H9 (cell line): Measurements from ENCODE around the gene TMEM114. TPM values are rescaled to one million over a fixed set of nuclear protein-coding genes. Genes with fewer than 3 reads are reported as not detected.

ENCODE experiments used
- DNase-seq: peaks from one replicate; pipeline ENCODE4 v3.0.0-alpha.2; 2017
- H2AFZ ChIP-seq: one replicate; pipeline ENCODE4 v1.6.1; 2013; ENCODE audit warnings: mild to moderate bottlenecking, low read length, control low read depth, moderate library complexity
- H2AK5ac ChIP-seq: 2 replicates; pipeline ENCODE4 v1.6.1; 2013; ENCODE audit warnings: low read length, control low read depth, mixed read lengths; ENCODE audit not compliant: insufficient read length
- H2BK120ac ChIP-seq: one replicate; pipeline ENCODE4 v1.6.1; 2013; ENCODE audit warnings: low read depth, mild to moderate bottlenecking, low read length, control low read depth, inconsistent platforms; ENCODE audit not compliant: poor library complexity, severe bottlenecking
- H2BK12ac ChIP-seq: 2 replicates; pipeline ENCODE4 v1.6.1; 2013; ENCODE audit warnings: low read length, control low read depth, mixed read lengths, low read depth; ENCODE audit not compliant: insufficient read length
- H2BK15ac ChIP-seq: 2 replicates; pipeline ENCODE4 v1.6.1; 2013; ENCODE audit warnings: low read depth, low read length, control low read depth
- H2BK20ac ChIP-seq: one replicate; pipeline ENCODE4 v1.6.1; 2013; ENCODE audit warnings: low read depth, mild to moderate bottlenecking, low read length, control low read depth, inconsistent platforms; ENCODE audit not compliant: poor library complexity, severe bottlenecking
- H2BK5ac ChIP-seq: 2 replicates; pipeline ENCODE4 v1.6.1; 2013; ENCODE audit warnings: low read length, control low read depth, mixed read lengths; ENCODE audit not compliant: insufficient read length
- H3K14ac ChIP-seq: 2 replicates; pipeline ENCODE4 v1.6.1; 2013; ENCODE audit warnings: low read length, control low read depth; ENCODE audit not compliant: insufficient read depth
- H3K18ac ChIP-seq: 2 replicates; pipeline ENCODE4 v1.6.1; 2013; ENCODE audit warnings: low read depth, mild to moderate bottlenecking, mixed read lengths, low read length, control low read depth; ENCODE audit not compliant: insufficient read length
- H3K23ac ChIP-seq: 2 replicates; pipeline ENCODE4 v1.6.1; 2013; ENCODE audit warnings: low read length, control low read depth, mixed read lengths, low read depth; ENCODE audit not compliant: insufficient read length
- H3K23me2 ChIP-seq: 2 replicates; pipeline ENCODE4 v1.6.1; 2013; ENCODE audit warnings: low read depth, mild to moderate bottlenecking, mixed read lengths, low read length, control low read depth; ENCODE audit not compliant: insufficient read length, poor library complexity, severe bottlenecking
- H3K27ac ChIP-seq: 2 replicates; pipeline ENCODE4 v1.5.1; 2013; ENCODE audit warnings: low read length, control low read depth, mixed read lengths, low read depth; ENCODE audit not compliant: insufficient read length
- H3K27me3 ChIP-seq: 2 replicates; pipeline ENCODE4 v1.6.1; 2013; ENCODE audit warnings: low read length, control low read depth, inconsistent platforms; ENCODE audit not compliant: insufficient read depth
- H3K4ac ChIP-seq: 2 replicates; pipeline ENCODE4 v1.6.1; 2013; ENCODE audit warnings: low read depth, mild to moderate bottlenecking, control low read depth, inconsistent platforms, low read length, moderate library complexity
- H3K4me1 ChIP-seq: 2 replicates; pipeline ENCODE4 v1.6.1; 2013; ENCODE audit warnings: low read length, control low read depth, inconsistent platforms; ENCODE audit not compliant: insufficient read depth
- H3K4me2 ChIP-seq: 2 replicates; pipeline ENCODE4 v1.6.1; 2013; ENCODE audit warnings: low read length, control low read depth, mixed read lengths; ENCODE audit not compliant: insufficient read length, insufficient read depth
- H3K56ac ChIP-seq: 2 replicates; pipeline ENCODE4 v1.6.1; 2013; ENCODE audit warnings: low read depth, mild to moderate bottlenecking, mixed read lengths, low read length, control low read depth; ENCODE audit not compliant: insufficient read length
- H3K79me1 ChIP-seq: 2 replicates; pipeline ENCODE4 v1.6.1; 2013; ENCODE audit warnings: low read depth, mild to moderate bottlenecking, moderate library complexity, low read length, control low read depth, inconsistent platforms; ENCODE audit not compliant: insufficient read depth, poor library complexity, severe bottlenecking
- H3K79me2 ChIP-seq: 2 replicates; pipeline ENCODE4 v1.6.1; 2013; ENCODE audit warnings: low read length, control low read depth, inconsistent platforms; ENCODE audit not compliant: insufficient read depth
- H3K9ac ChIP-seq: 2 replicates; pipeline ENCODE4 v1.6.1; 2013; ENCODE audit warnings: low read length, control low read depth, mixed read lengths; ENCODE audit not compliant: insufficient read length; ENCODE audit errors: extremely low read depth
- H3K9me3 ChIP-seq: one replicate; pipeline ENCODE4 v1.6.1; 2013; ENCODE audit warnings: low read depth, low read length, inconsistent platforms; ENCODE audit not compliant: control insufficient read depth
- H3T11ph ChIP-seq: one replicate; pipeline ENCODE4 v1.6.1; 2013; ENCODE audit warnings: mild to moderate bottlenecking, low read length, control low read depth, inconsistent platforms
- H4K20me1 ChIP-seq: one replicate; pipeline ENCODE4 v1.6.1; 2013; ENCODE audit not compliant: control insufficient read depth, insufficient read length, insufficient read depth
- H4K5ac ChIP-seq: 2 replicates; pipeline ENCODE4 v1.6.1; 2013; ENCODE audit warnings: low read depth, mild to moderate bottlenecking, mixed read lengths, low read length, control low read depth; ENCODE audit not compliant: insufficient read length
- H4K8ac ChIP-seq: replicated peaks from 2 replicates; pipeline ENCODE4 v1.6.1; 2013; ENCODE audit warnings: low read length, control low read depth, mixed read lengths, low read depth; ENCODE audit not compliant: insufficient read length
- H4K91ac ChIP-seq: 2 replicates; pipeline ENCODE4 v1.6.1; 2013; ENCODE audit warnings: low read depth, mild to moderate bottlenecking, moderate library complexity, mixed read lengths, low read length, control low read depth; ENCODE audit not compliant: insufficient read length
- H3K27ac Mint-ChIP-seq, 3 experiments: 2 replicates in 2 of 3; 3 replicates in 1 of 3; pipeline ENCODE4 v1.8.0; 2020 to 2021; ENCODE audit warnings: mixed read lengths in 3 of 3, mild to moderate bottlenecking in 1 of 3, moderate library complexity in 1 of 3
- H3K27me3 Mint-ChIP-seq: 2 replicates; pipeline ENCODE4 v1.8.0; 2021; ENCODE audit warnings: low read depth, mild to moderate bottlenecking, moderate library complexity, mixed read lengths
- H3K36me3 Mint-ChIP-seq, 3 experiments: 2 replicates in 2 of 3; 3 replicates in 1 of 3; pipeline ENCODE4 v1.8.0; 2020 to 2021; ENCODE audit warnings: low read depth in 3 of 3, mixed read lengths in 3 of 3; ENCODE audit not compliant: insufficient read depth in 1 of 3
- H3K4me1 Mint-ChIP-seq, 2 experiments: 2 replicates each; pipeline ENCODE4 v1.8.0; 2020; ENCODE audit warnings: mixed read lengths in 2 of 2
- H3K4me3 Mint-ChIP-seq, 2 experiments: 2 replicates in 1 of 2; 3 replicates in 1 of 2; pipeline ENCODE4 v1.8.0; 2020 to 2021; ENCODE audit warnings: mild to moderate bottlenecking in 2 of 2, mixed read lengths in 2 of 2, moderate library complexity in 1 of 2
- H3K9me3 Mint-ChIP-seq, 2 experiments: 2 replicates in 1 of 2; 3 replicates in 1 of 2; pipeline ENCODE4 v1.8.0; 2020; ENCODE audit warnings: mild to moderate bottlenecking in 2 of 2, mixed read lengths in 2 of 2, moderate library complexity in 1 of 2
- WGBS: extraction: QIAGEN DNeasy Blood & Tissue Kit; methylation state at CpG from one replicate; pipeline ENCODE4 v1.1.7; 2013; ENCODE audit warnings: missing lambda C conversion rate, low lambda C conversion rate, mixed read lengths; ENCODE audit not compliant: insufficient read length; ENCODE audit errors: extremely low coverage; 5-methylcytosine and 5-hydroxymethylcytosine counted together
- total RNA-seq: library from RNA; stranded (reverse); gene quantifications from 2 replicates; pipeline ENCODE4 v1.2.1, GENCODE V29; 2021
- TF ChIP-seq, protein P1 (sequence below): fragments of 200-600 bp; sonication (generic); conservative IDR thresholded peaks from 3 replicates; pipeline ENCODE4 v1.8.0; 2021; ENCODE audit warnings: antibody characterized with exemption, mild to moderate bottlenecking

The TMEM114 gene
- total RNA-seq, 1 experiment from 2014 or later = 0.33 TPM

DNA sequence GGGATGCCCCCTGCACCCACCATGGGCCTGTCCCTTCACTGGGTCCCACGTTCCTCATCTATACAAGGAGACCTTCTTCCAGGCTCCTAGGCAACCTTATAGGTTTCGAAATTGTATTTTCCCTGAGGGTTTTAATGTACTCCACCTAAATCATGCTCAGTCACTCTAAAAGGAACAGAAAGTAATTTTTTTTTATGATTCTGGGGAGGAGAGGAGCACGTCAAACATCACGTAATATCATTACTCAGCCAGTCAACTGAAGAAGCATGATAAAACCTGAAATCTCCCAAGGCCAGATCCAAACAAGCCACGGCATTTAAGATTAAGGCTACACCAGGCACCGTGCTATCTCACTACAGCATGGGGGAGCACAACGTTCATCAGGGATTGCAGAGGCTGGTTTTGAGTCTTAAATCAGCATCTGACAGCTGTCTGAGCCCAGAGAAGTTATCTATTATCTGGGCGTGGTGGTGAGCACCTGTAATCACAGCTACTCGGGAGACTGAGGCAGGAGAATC is 3.9 kb upstream of the TMEM114 start:
- H3K27me3 ChIP-seq = peaks cover 15% of the 10 kb centered on the region; the same call in 1 of the 2 replicates
- H4K5ac ChIP-seq = no peak overlapping the region
- Mint-ChIP-seq H3K4me3 (no peak overlapping the region), H3K36me3 (no peaks in the 10 kb centered on the region), H3K27me3 (peaks cover 29% of the 10 kb centered on the region), H3K4me1 (peaks cover 4 to 5% of the 10 kb centered on the region in 2 experiments; a peak in 3 of 4 replicates), H3K27ac (no peak overlapping the region), H3K9me3 (peaks cover 4 to 9% of the 10 kb centered on the region in 2 experiments)
- TF ChIP-seq, protein P1, sequence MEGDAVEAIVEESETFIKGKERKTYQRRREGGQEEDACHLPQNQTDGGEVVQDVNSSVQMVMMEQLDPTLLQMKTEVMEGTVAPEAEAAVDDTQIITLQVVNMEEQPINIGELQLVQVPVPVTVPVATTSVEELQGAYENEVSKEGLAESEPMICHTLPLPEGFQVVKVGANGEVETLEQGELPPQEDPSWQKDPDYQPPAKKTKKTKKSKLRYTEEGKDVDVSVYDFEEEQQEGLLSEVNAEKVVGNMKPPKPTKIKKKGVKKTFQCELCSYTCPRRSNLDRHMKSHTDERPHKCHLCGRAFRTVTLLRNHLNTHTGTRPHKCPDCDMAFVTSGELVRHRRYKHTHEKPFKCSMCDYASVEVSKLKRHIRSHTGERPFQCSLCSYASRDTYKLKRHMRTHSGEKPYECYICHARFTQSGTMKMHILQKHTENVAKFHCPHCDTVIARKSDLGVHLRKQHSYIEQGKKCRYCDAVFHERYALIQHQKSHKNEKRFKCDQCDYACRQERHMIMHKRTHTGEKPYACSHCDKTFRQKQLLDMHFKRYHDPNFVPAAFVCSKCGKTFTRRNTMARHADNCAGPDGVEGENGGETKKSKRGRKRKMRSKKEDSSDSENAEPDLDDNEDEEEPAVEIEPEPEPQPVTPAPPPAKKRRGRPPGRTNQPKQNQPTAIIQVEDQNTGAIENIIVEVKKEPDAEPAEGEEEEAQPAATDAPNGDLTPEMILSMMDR = no peak
- no CpG with 5 or more reads among the region's 9 CpGs for WGBS
- no peak overlapping the region for H4K91ac ChIP-seq
- H2BK120ac ChIP-seq = no peak overlapping the region
- no peak overlapping the region for H3K9ac ChIP-seq
- no peak overlapping the region for H3K4ac ChIP-seq
- H2BK15ac ChIP-seq = no peak overlapping the region
- H4K20me1 ChIP-seq = no peaks in the 10 kb centered on the region
- no peak overlapping the region for H2BK5ac ChIP-seq
- no peak overlapping the region for H4K8ac ChIP-seq
- no peaks in the 10 kb centered on the region for H3K9me3 ChIP-seq
- H3K14ac ChIP-seq = no peak overlapping the region
- no peak overlapping the region for H3K4me2 ChIP-seq
- no peak overlapping the region for H3K18ac ChIP-seq
- no peak overlapping the region for H3K23ac ChIP-seq
- peaks cover 10% of the 10 kb centered on the region for H3K23me2 ChIP-seq
- H3K79me2 ChIP-seq = no peaks in the 10 kb centered on the region
- H3K4me1 ChIP-seq = no peaks in the 10 kb centered on the region
- no peak overlapping the region for H2AK5ac ChIP-seq
- H2AFZ ChIP-seq = no peak overlapping the region
- no peak overlapping the region for H3T11ph ChIP-seq
- H2BK20ac ChIP-seq = no peak overlapping the region
- no peak for DNase-seq
- H3K27ac ChIP-seq = no peak overlapping the region
- no peak overlapping the region for H2BK12ac ChIP-seq
- no peaks in the 10 kb centered on the region for H3K79me1 ChIP-seq
- H3K56ac ChIP-seq = no peak overlapping the region
